ENCODE measurements around the gene PLCB2. TPM values are rescaled to one million over a fixed set of nuclear protein-coding genes. Genes with fewer than 3 reads are reported as not detected.
A peak's percentile ranks its signal among the peaks of the same experiment; 100 is the strongest.

Gene PLCB2
- total RNA-seq, 1 experiment from 2014 or later, result 7.4 TPM

DNA sequence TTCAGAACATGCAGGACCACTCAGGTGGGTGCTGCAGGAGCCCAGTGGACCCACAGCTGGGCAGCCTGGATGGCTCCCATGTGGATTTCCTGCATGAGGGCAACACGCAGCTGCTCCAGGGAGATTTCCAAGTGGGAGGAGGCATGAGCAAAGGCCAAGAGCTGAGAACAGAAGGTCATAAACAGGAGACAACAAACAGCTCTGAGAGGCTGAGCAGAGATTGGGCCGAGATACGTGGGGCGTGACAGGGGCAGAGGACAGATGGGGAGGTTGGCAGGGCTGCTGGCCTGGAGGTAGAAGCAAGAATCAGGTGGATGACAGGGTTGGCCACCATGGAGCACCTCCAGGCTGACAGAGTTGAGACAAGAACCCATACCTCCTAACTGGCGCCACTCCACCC lies 46.0 kb upstream of the PLCB2 start:
- no peak overlapping the region for H2BK15ac ChIP-seq (ENCODE audit: low read depth, low read length)

More for the DNA sequence above, 46.0 kb upstream of the PLCB2 start:
- Mint-ChIP-seq H3K27ac (no peak overlapping the region), H3K27me3 (ENCODE audit: low read depth) (peaks cover 27% of the 10 kb centered on the region), H3K36me3 (ENCODE audit: insufficient read depth in 1 of 3, low read depth in 3 of 3) (no peaks in the 10 kb centered on the region), H3K4me1 (peaks cover 23 to 34% of the 10 kb centered on the region in 2 experiments), H3K4me3 (0 out of 5 replicates have a peak overlapping the region, but pooled peaks of 1 of the 2 experiments have one; percentile 1), H3K9me3 (no peaks in the 10 kb centered on the region)
- no peaks in the 10 kb centered on the region for H4K20me1 ChIP-seq (ENCODE audit: control insufficient read depth, insufficient read depth, insufficient read length)
- no peak overlapping the region for H4K8ac ChIP-seq (replicated peaks; ENCODE audit: insufficient read length, low read depth, low read length)
- no peak overlapping the region for H3K18ac ChIP-seq (ENCODE audit: insufficient read length, low read depth, low read length)
- H3K79me2 ChIP-seq (ENCODE audit: insufficient read depth, low read length), result no peaks in the 10 kb centered on the region
- H2BK120ac ChIP-seq (ENCODE audit: low read depth, low read length, poor library complexity, severe bottlenecking), result no peak overlapping the region
- H3K14ac ChIP-seq (ENCODE audit: insufficient read depth, low read length), result no peak overlapping the region
- no peak overlapping the region for H3K4ac ChIP-seq (ENCODE audit: low read depth, low read length)
- H3K27ac ChIP-seq (ENCODE audit: insufficient read length, low read depth, low read length), result no peak overlapping the region
- TF ChIP-seq, protein P1, sequence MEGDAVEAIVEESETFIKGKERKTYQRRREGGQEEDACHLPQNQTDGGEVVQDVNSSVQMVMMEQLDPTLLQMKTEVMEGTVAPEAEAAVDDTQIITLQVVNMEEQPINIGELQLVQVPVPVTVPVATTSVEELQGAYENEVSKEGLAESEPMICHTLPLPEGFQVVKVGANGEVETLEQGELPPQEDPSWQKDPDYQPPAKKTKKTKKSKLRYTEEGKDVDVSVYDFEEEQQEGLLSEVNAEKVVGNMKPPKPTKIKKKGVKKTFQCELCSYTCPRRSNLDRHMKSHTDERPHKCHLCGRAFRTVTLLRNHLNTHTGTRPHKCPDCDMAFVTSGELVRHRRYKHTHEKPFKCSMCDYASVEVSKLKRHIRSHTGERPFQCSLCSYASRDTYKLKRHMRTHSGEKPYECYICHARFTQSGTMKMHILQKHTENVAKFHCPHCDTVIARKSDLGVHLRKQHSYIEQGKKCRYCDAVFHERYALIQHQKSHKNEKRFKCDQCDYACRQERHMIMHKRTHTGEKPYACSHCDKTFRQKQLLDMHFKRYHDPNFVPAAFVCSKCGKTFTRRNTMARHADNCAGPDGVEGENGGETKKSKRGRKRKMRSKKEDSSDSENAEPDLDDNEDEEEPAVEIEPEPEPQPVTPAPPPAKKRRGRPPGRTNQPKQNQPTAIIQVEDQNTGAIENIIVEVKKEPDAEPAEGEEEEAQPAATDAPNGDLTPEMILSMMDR (conservative IDR thresholded peaks at IDR 0.05), result no peak
- H3K9me3 ChIP-seq (ENCODE audit: control insufficient read depth, low read depth, low read length), result no peaks in the 10 kb centered on the region
- no peak for DNase-seq
- no peak overlapping the region for H3T11ph ChIP-seq (ENCODE audit: low read length)
- H3K79me1 ChIP-seq (ENCODE audit: insufficient read depth, low read depth, low read length, poor library complexity, severe bottlenecking), result no peaks in the 10 kb centered on the region
- H4K5ac ChIP-seq (ENCODE audit: insufficient read length, low read depth, low read length), result no peak overlapping the region
- no CpG with 5 or more reads among the region's 5 CpGs for WGBS (ENCODE audit: extremely low coverage, insufficient read length, low lambda C conversion rate)
- H3K23ac ChIP-seq (ENCODE audit: insufficient read length, low read depth, low read length), result no peak overlapping the region
- no peak overlapping the region for H3K56ac ChIP-seq (ENCODE audit: insufficient read length, low read depth, low read length)
- no peak overlapping the region for H2BK5ac ChIP-seq (ENCODE audit: insufficient read length, low read length)
- no peak overlapping the region for H2BK12ac ChIP-seq (ENCODE audit: insufficient read length, low read depth, low read length)
- no peak overlapping the region for H3K4me2 ChIP-seq (ENCODE audit: insufficient read depth, insufficient read length, low read length)
- H3K9ac ChIP-seq (ENCODE audit: extremely low read depth, insufficient read length, low read length), result no peak overlapping the region
- H4K91ac ChIP-seq (ENCODE audit: insufficient read length, low read depth, low read length), result no peak overlapping the region
- H2AFZ ChIP-seq (ENCODE audit: low read length), result no peak overlapping the region
- H3K27me3 ChIP-seq (ENCODE audit: insufficient read depth, low read length), result no peaks in the 10 kb centered on the region; the same call in 1 of the 2 replicates
- no peaks in the 10 kb centered on the region; the same call in 1 of the 2 replicates for H3K4me1 ChIP-seq (ENCODE audit: insufficient read depth, low read length)
- H3K23me2 ChIP-seq (ENCODE audit: insufficient read length, low read depth, low read length, poor library complexity, severe bottlenecking), result peaks cover 8% of the 10 kb centered on the region
- no peak overlapping the region for H2BK20ac ChIP-seq (ENCODE audit: low read depth, low read length, poor library complexity, severe bottlenecking)
- H2AK5ac ChIP-seq (ENCODE audit: insufficient read length, low read length), result no peak overlapping the region

Data from H9 (cell line).